GM19463 (cell line): ENCODE results near the gene DMAP1.

ENCODE experiments used
- ATAC-seq: cut with Tn5 transposase; IDR thresholded peaks from one replicate; pipeline ENCODE4 v1.9.1; 2021; ENCODE audit warnings: mild to moderate bottlenecking, moderate library complexity; ENCODE audit not compliant: unreplicated experiment

The DMAP1 gene

GRCh38 chr1:44251989-44252671 lies 38.9 kb downstream of the DMAP1 start:
- no peak for ATAC-seq

- no peak for ATAC-seq
These were observed 41.2 kb downstream of the DMAP1 start for GRCh38 chr1:44254392-44254910.

GRCh38 chr1:44256762-44257554 lies 43.7 kb downstream of the DMAP1 start:
- no peak for ATAC-seq

GRCh38 chr1:44259090-44259489 lies 45.8 kb downstream of the DMAP1 start:
- no peak for ATAC-seq

GRCh38 chr1:44260792-44261170 lies 47.5 kb downstream of the DMAP1 start:
- ATAC-seq = no peak

GRCh38 chr1:44261171-44261817 lies 48.0 kb downstream of the DMAP1 start:
- no peak for ATAC-seq

GRCh38 chr1:44261962-44262361 lies 48.7 kb downstream of the DMAP1 start:
- no peak for ATAC-seq

- ATAC-seq = no peak
These were observed 49.1 kb downstream of the DMAP1 start for GRCh38 chr1:44262414-44262813.

GRCh38 chr1:44262816-44263567 lies 49.7 kb downstream of the DMAP1 start:
- no peak for ATAC-seq

- no peak for ATAC-seq
These were observed 50.5 kb downstream of the DMAP1 start for GRCh38 chr1:44263568-44264450.

- ATAC-seq = no peak
These were observed 51.1 kb downstream of the DMAP1 start for GRCh38 chr1:44264451-44264771.

- ATAC-seq = no peak
These were observed 52.5 kb downstream of the DMAP1 start for GRCh38 chr1:44265656-44266358.

- no peak for ATAC-seq
These were observed 53.4 kb downstream of the DMAP1 start for GRCh38 chr1:44266400-44267344.

GRCh38 chr1:44267438-44267837 lies 54.2 kb downstream of the DMAP1 start:
- ATAC-seq = no peak

- ATAC-seq = no peak
These were observed 54.8 kb downstream of the DMAP1 start for GRCh38 chr1:44268054-44268453.
